Panc1 (cell line): ENCODE results near the gene HNRNPD.

Source experiments
- POLR2AphosphoS5 ChIP-seq: IDR thresholded peaks from 2 replicates; pipeline ENCODE4 v1.6.1; 2012; ENCODE audit warnings: mild to moderate bottlenecking, low read depth, low read length, moderate library complexity
- TF ChIP-seq, protein P1 (sequence below): fragments of 450-650 bp; IDR thresholded peaks from 2 replicates; pipeline ENCODE4 v1.5.1; 2017; ENCODE audit warnings: mild to moderate bottlenecking

GRCh38 chr4:82362565-82362964 is 11.2 kb downstream of the HNRNPD start:
- TF ChIP-seq, protein P1, sequence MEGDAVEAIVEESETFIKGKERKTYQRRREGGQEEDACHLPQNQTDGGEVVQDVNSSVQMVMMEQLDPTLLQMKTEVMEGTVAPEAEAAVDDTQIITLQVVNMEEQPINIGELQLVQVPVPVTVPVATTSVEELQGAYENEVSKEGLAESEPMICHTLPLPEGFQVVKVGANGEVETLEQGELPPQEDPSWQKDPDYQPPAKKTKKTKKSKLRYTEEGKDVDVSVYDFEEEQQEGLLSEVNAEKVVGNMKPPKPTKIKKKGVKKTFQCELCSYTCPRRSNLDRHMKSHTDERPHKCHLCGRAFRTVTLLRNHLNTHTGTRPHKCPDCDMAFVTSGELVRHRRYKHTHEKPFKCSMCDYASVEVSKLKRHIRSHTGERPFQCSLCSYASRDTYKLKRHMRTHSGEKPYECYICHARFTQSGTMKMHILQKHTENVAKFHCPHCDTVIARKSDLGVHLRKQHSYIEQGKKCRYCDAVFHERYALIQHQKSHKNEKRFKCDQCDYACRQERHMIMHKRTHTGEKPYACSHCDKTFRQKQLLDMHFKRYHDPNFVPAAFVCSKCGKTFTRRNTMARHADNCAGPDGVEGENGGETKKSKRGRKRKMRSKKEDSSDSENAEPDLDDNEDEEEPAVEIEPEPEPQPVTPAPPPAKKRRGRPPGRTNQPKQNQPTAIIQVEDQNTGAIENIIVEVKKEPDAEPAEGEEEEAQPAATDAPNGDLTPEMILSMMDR = no peak
- TF ChIP-seq POLR2AphosphoS5 = no peak
